Measurements from ENCODE around the gene PHF21A.

DNA sequence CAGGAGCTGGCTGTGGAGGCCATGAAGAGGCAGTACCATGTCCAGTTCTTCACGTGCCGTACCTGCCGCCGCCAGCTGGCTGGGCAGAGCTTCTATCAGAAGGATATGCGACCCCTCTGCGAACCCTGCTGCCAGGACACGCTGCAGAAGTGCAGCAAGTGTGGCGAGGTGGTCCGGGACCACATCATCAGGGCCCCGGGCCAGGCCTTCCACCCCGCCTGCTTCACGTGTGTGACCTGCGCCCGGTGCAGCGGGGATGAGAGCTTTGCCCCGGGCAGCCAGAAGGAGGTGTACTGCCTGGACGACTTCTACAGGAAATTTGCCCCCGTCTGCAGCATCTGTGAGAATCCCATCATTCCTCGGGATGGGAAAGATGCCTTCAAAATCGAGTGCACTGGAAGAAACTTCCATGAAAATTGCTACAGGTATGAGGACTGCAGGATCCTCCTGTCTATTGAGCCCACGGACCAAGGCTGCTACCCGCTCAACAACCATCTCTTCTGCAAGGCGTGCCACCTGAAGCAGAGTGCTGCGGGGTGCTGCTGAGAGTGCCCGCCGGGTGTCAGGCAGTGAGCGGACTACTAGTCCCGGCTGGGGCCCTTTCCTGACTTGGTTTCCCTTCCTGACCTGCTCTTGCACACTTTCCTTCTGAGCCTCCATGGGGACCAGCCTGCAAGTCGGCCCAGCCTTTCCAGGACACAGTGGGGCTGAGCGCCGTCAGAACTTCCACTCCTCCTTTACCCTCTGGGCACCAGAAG is 22.0 kb upstream of the PHF21A start:
- TF ChIP-seq EZH2 (IDR thresholded peaks at IDR 0.05) (no peak), EZH2phosphoT487 (IDR thresholded peaks at IDR 0.05) (no peak)
- TF ChIP-seq, protein P1, sequence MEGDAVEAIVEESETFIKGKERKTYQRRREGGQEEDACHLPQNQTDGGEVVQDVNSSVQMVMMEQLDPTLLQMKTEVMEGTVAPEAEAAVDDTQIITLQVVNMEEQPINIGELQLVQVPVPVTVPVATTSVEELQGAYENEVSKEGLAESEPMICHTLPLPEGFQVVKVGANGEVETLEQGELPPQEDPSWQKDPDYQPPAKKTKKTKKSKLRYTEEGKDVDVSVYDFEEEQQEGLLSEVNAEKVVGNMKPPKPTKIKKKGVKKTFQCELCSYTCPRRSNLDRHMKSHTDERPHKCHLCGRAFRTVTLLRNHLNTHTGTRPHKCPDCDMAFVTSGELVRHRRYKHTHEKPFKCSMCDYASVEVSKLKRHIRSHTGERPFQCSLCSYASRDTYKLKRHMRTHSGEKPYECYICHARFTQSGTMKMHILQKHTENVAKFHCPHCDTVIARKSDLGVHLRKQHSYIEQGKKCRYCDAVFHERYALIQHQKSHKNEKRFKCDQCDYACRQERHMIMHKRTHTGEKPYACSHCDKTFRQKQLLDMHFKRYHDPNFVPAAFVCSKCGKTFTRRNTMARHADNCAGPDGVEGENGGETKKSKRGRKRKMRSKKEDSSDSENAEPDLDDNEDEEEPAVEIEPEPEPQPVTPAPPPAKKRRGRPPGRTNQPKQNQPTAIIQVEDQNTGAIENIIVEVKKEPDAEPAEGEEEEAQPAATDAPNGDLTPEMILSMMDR (IDR thresholded peaks at IDR 0.05): no peak

All from neural progenitor cell (in vitro differentiated cells).